Measurements from ENCODE around the gene ABCA4.
"Not testable (repeated sequence)": the region's sequence is repeated elsewhere in the genome, so short reads cannot be mapped to it uniquely, and the experiment has no call there.

The ABCA4 gene

GRCh38 chr1:94120991-94121390 lies at the start of gene ABCA4:
Gene ABCA4, minus strand, starts transcription at chr1:94121148. Its CDS starts 103 bp downstream, at chr1:94121045.
- no peak for DNase-seq

GRCh38 chr1:94169126-94169525 lies 48.2 kb upstream of the ABCA4 start:
- DNase-seq: no peak

DNA sequence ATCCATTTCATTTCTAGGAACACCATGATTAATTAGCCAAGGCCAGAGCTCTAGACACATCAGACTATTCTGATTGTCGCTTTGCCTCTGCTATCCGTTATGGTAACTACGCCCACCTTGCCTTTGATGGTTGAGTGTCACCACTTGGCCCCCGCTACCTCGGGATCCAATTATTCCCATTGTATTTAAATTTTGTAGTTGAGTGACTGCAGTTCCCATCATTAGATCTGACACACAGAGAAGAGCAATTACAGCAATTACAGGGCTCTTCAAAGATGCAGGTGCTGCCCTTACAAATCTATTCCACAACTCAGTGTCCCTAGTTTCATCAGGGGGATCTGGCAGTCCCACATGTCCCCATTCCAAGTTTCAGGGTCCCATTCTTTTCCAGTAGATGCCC lies 44.9 kb upstream of the ABCA4 start:
- DNase-seq: no peak

GRCh38 chr1:94164885-94165284 lies 43.9 kb upstream of the ABCA4 start:
- DNase-seq: not testable (repeated sequence)

- DNase-seq: not testable (repeated sequence)
Measured at GRCh38 chr1:94164121-94164520, 43.2 kb upstream of the ABCA4 start.

DNA sequence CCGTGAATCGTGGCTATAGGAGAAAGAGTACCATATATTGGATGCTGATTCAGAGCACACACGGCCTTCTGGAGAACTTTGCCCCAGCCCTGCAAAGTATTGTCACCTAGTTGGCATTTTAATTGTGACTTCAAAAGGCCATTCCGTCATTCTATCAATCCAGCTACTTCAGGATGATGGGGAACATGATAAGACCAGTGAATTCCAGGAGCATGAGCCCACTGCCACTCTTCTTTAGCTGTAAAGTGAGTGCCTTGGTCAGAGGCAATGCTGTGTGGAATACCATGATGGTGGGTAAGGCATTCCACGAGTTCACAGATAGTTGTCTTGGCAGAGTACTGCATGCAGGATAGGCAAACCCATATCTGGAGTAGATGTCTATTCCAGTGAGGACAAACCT lies 42.3 kb upstream of the ABCA4 start:
- not testable (repeated sequence) for DNase-seq

DNA sequence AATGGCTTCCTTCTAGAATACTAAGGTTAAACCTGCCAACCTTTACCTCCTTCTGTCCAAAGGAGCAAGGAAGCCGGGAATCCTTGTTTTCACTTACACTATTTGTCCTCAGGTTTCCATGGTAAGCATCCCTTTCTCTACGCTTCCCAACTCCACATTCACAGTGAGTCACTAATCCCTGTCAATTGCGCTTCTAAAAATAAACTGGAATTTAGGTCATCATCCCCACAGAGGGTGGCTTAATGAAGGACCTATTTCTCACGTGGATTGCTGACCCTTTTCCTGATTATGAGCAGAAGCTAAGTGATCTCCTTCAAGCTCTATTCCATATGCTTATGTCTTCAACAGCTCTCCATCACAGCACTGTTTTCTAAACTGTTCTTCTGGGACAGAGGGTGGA lies 39.9 kb upstream of the ABCA4 start:
- no peak for DNase-seq

- DNase-seq: no peak
Measured at GRCh38 chr1:94156096-94156625, 35.2 kb upstream of the ABCA4 start.

- DNase-seq: no peak
Measured at GRCh38 chr1:94154989-94155388, 34.0 kb upstream of the ABCA4 start.

- DNase-seq: no peak
Measured at GRCh38 chr1:94153133-94153532, 32.2 kb upstream of the ABCA4 start.

DNA sequence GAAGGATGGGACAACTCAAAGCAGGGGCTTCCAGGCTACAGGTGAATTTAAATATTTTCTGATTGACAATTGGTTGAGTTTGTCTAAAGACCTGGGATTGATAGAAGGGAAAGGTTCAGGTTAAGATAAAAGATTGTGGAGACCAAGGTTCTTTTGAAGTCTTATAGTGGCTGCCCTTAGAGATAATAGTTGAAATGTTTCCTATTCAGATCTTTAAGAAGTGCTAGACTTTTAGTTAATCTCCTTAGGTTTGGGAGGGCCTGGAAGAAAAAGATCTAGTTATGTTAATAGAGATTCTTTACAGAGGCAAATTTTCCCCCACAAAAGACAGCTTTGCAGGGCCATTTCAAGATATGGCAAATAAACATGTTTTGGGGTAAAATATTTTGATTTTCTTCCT lies 28.2 kb upstream of the ABCA4 start:
- not testable (repeated sequence) for DNase-seq

DNA sequence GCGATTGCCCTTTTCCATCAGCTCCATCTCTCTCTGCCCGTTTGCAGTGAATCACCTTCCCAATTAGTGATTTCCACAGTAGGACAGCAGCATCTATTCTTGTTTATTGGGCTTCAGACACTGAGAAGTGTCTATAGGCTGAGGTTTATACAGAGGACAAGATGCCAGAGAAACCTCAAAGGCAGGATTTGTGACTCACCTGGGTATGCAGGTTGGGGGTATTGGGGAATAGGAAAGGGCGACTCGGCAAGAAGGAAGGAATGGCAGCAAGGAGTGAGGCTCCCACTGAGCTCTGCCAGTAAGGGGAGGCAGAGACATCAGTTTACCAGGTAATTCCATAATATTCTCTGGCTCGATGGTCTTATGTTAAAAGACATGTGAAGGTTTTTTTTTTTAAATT lies 25.3 kb upstream of the ABCA4 start:
- DNase-seq: no peak

GRCh38 chr1:94144836-94145235 lies 23.9 kb upstream of the ABCA4 start:
- DNase-seq: no peak

- DNase-seq: no peak
Measured at GRCh38 chr1:94143809-94144176, 22.8 kb upstream of the ABCA4 start.

- no peak for DNase-seq
Measured at GRCh38 chr1:94143173-94143808, 22.3 kb upstream of the ABCA4 start.

- DNase-seq: no peak
Measured at GRCh38 chr1:94142583-94142982, 21.6 kb upstream of the ABCA4 start.

DNA sequence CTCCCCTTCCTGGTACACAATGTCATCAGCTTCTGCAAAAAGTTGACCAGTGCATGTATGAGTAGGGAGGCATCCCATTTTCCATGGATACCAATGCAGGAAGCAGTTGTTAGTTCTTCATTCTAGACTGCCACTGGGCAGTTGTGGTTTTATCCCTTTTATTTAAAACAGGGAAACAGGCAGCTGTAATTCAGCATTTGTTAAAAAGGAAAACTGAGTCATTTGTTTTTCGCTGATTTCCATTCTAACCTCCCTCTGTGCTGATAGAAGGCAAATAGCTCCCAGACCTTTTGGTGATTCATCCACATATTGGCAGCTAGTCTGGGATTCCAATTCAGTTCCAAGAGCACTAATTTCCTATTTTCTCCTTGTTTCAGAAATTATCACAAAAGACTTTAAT lies 21.1 kb upstream of the ABCA4 start:
- no peak for DNase-seq

DNA sequence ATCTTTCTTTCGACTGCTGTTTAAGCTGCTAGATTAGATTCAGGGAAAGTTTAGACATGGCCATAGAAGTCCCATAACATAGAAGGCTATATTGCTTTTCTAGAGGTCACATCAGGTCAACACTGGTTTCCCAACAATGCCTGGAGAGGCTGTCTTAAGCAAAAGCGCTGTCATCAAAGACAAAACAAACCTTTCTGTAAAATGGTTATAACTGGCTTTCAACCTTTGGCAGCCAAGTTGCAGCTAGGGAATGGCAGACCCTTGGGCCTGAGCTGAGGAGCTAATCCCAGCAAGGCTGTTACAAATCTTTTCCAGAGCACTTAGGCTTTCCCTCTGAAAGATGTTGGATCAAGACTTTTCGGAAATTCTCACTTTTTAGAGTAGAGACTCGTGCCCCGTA lies 11.2 kb upstream of the ABCA4 start:
- no peak for DNase-seq

- no peak for DNase-seq
Measured at GRCh38 chr1:94130851-94131595, 10.1 kb upstream of the ABCA4 start.

GRCh38 chr1:94126651-94127050 lies 5.7 kb upstream of the ABCA4 start:
- DNase-seq: no peak

DNA sequence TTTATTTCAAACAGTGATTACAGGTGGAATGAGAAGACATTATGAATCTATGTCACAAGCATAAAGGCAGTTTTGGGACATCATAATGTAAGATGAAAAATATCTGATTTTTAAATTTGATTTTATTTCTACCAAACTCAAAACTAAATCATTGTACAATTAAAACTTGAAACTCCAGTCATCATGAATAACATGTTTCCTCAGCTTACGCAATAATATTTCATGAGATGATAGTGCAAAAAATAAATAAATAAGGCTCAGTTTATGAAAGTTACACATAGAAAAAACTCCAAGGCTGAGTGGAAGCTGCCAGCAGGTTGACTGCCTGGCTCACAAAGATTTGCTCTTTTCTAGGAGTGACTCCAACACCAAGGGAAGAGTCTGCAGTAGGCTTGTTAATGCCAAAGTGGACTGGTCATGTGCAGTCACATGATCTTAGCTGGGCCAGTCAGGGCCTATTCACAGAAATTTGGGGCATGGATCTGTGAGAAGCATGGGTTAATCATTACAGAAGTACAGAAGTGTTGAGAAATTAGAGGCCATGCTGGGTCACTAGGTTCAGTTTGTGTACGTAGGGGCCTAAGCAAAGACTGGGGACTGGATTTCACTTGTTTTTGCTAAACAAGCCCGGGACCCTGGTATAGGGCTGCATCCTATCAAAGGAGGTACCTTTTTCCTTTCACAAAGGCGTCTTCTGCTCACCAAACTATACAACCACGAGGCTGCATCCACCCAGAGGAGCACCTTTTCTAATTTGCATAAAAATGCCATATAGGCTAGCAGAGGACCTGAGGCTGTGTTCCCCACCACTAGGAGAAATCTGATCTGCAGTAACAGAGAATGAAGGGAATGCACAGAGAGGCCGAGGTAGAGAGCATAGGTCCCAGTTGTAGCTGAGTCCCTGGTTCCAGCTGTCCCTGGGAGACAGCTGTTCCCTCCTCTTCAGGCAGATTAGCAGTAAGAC lies 4.9 kb upstream of the ABCA4 start:
- no peak for DNase-seq

GRCh38 chr1:94124538-94124937 lies 3.6 kb upstream of the ABCA4 start:
- no peak for DNase-seq
